Measurements from ENCODE around the gene KNDC1.

KNDC1 gene

GRCh38 chr10:133189726-133190125 lies 29.7 kb downstream of the KNDC1 start:
- no peak overlapping the region for H3K27ac ChIP-seq
- H2AFZ ChIP-seq (ENCODE audit: low read depth): no peak overlapping the region
- no peaks in the 10 kb centered on the region for H4K20me1 ChIP-seq (ENCODE audit: insufficient read depth)
- peaks cover 20% of the 10 kb centered on the region; the same call in 1 of the 2 replicates for H3K27me3 ChIP-seq (ENCODE audit: insufficient read depth, low read depth)
- no peak overlapping the region for H3K4me3 ChIP-seq (IDR thresholded peaks at IDR 0.05; ENCODE audit: insufficient read depth, low read depth, low read length)
- no peak for TF ChIP-seq CTCF (conservative IDR thresholded peaks at IDR 0.05; ENCODE audit: low read depth, low read length)
- no peak overlapping the region for H3K4me2 ChIP-seq
- H3K79me2 ChIP-seq (ENCODE audit: insufficient read depth, low read depth): no peaks in the 10 kb centered on the region
- no peaks in the 10 kb centered on the region for H3K4me1 ChIP-seq (ENCODE audit: low read depth, poor library complexity, severe bottlenecking)
- no peak overlapping the region for H3K9ac ChIP-seq
- no peaks in the 10 kb centered on the region for H3K36me3 ChIP-seq (ENCODE audit: insufficient read depth)

- no peak overlapping the region for H2AFZ ChIP-seq (ENCODE audit: low read depth)
- H3K27ac ChIP-seq: no peak overlapping the region
- no peaks in the 10 kb centered on the region for H3K36me3 ChIP-seq (ENCODE audit: insufficient read depth)
- TF ChIP-seq CTCF (conservative IDR thresholded peaks at IDR 0.05; ENCODE audit: low read depth, low read length): no peak
- H3K4me1 ChIP-seq (ENCODE audit: low read depth, poor library complexity, severe bottlenecking): no peaks in the 10 kb centered on the region
- H4K20me1 ChIP-seq (ENCODE audit: insufficient read depth): no peaks in the 10 kb centered on the region
- H3K9ac ChIP-seq: no peak overlapping the region
- no peak overlapping the region for H3K4me2 ChIP-seq
- peaks cover 20% of the 10 kb centered on the region; the same call in 1 of the 2 replicates for H3K27me3 ChIP-seq (ENCODE audit: insufficient read depth, low read depth)
- H3K4me3 ChIP-seq (IDR thresholded peaks at IDR 0.05; ENCODE audit: insufficient read depth, low read depth, low read length): no peak overlapping the region
- no peaks in the 10 kb centered on the region for H3K79me2 ChIP-seq (ENCODE audit: insufficient read depth, low read depth)
Measured at GRCh38 chr10:133190225-133190624, 30.2 kb downstream of the KNDC1 start.

GRCh38 chr10:133191651-133192050 lies 31.6 kb downstream of the KNDC1 start:
- H3K4me2 ChIP-seq: no peak overlapping the region
- no peaks in the 10 kb centered on the region for H3K79me2 ChIP-seq (ENCODE audit: insufficient read depth, low read depth)
- no peaks in the 10 kb centered on the region for H3K4me1 ChIP-seq (ENCODE audit: low read depth, poor library complexity, severe bottlenecking)
- no peaks in the 10 kb centered on the region for H4K20me1 ChIP-seq (ENCODE audit: insufficient read depth)
- no peak overlapping the region for H3K27ac ChIP-seq
- H2AFZ ChIP-seq (ENCODE audit: low read depth): no peak overlapping the region
- no peak overlapping the region for H3K4me3 ChIP-seq (IDR thresholded peaks at IDR 0.05; ENCODE audit: insufficient read depth, low read depth, low read length)
- peaks cover 16% of the 10 kb centered on the region; the same call in 1 of the 2 replicates for H3K27me3 ChIP-seq (ENCODE audit: insufficient read depth, low read depth)
- no peak for TF ChIP-seq CTCF (conservative IDR thresholded peaks at IDR 0.05; ENCODE audit: low read depth, low read length)
- H3K36me3 ChIP-seq (ENCODE audit: insufficient read depth): no peaks in the 10 kb centered on the region
- H3K9ac ChIP-seq: no peak overlapping the region

- Histone ChIP-seq H4K20me1 (ENCODE audit: insufficient read depth) (no peaks in the 10 kb centered on the region), H2AFZ (ENCODE audit: low read depth) (no peak overlapping the region), H3K27ac (no peak overlapping the region), H3K79me2 (ENCODE audit: insufficient read depth, low read depth) (no peaks in the 10 kb centered on the region), H3K4me3 (IDR thresholded peaks at IDR 0.05; ENCODE audit: insufficient read depth, low read depth, low read length) (no peak overlapping the region), H3K36me3 (ENCODE audit: insufficient read depth) (no peaks in the 10 kb centered on the region), H3K4me1 (ENCODE audit: low read depth, poor library complexity, severe bottlenecking) (no peaks in the 10 kb centered on the region), H3K4me2 (no peak overlapping the region), H3K9ac (no peak overlapping the region), H3K27me3 (ENCODE audit: insufficient read depth, low read depth) (peaks cover 18% of the 10 kb centered on the region; the same call in 1 of the 2 replicates)
- no peak for TF ChIP-seq CTCF (conservative IDR thresholded peaks at IDR 0.05; ENCODE audit: low read depth, low read length)
Measured at GRCh38 chr10:133194151-133194550, 34.1 kb downstream of the KNDC1 start.

Measured in KMS-11 (cell line).